Measurements from ENCODE around the gene UBE2G2.
"Not testable (repeated sequence)": the region's sequence is repeated elsewhere in the genome, so short reads cannot be mapped to it uniquely, and the experiment has no call there.

The UBE2G2 gene

GRCh38 chr21:44836349-44836665, 34.7 kb upstream of the UBE2G2 start:
- DNase-seq (ENCODE audit: low read depth in 2 of 2) = no peak

- DNase-seq (ENCODE audit: low read depth in 2 of 2) = no peak
Measured at GRCh38 chr21:44835647-44835973, 34.0 kb upstream of the UBE2G2 start.

- no peak for DNase-seq (ENCODE audit: low read depth in 2 of 2)
Measured at GRCh38 chr21:44834951-44835646, 33.5 kb upstream of the UBE2G2 start.

GRCh38 chr21:44834231-44834950, 32.8 kb upstream of the UBE2G2 start:
- no peak for DNase-seq (ENCODE audit: low read depth in 2 of 2)

- DNase-seq (ENCODE audit: low read depth in 2 of 2) = no peak
Measured at GRCh38 chr21:44833663-44834062, 32.0 kb upstream of the UBE2G2 start.

GRCh38 chr21:44832516-44833255, 31.1 kb upstream of the UBE2G2 start:
- DNase-seq (ENCODE audit: low read depth in 2 of 2) = not testable (repeated sequence)

GRCh38 chr21:44831227-44831860, 29.7 kb upstream of the UBE2G2 start:
- no peak for DNase-seq (ENCODE audit: low read depth in 2 of 2)

- DNase-seq (ENCODE audit: low read depth in 2 of 2) = no peak
Measured at GRCh38 chr21:44829507-44830092, 28.0 kb upstream of the UBE2G2 start.

GRCh38 chr21:44828362-44829056, 26.9 kb upstream of the UBE2G2 start:
- DNase-seq (ENCODE audit: low read depth in 2 of 2) = no peak

GRCh38 chr21:44823179-44823660, 21.6 kb upstream of the UBE2G2 start:
- no peak for DNase-seq (ENCODE audit: low read depth in 2 of 2)

GRCh38 chr21:44822484-44823178, 21.0 kb upstream of the UBE2G2 start:
- DNase-seq (ENCODE audit: low read depth in 2 of 2) = no peak

GRCh38 chr21:44820851-44821250, 19.2 kb upstream of the UBE2G2 start:
- DNase-seq (ENCODE audit: low read depth in 2 of 2) = no peak

- no peak for DNase-seq (ENCODE audit: low read depth in 2 of 2)
Measured at GRCh38 chr21:44819283-44820243, 17.9 kb upstream of the UBE2G2 start.

GRCh38 chr21:44818640-44819011, 17.0 kb upstream of the UBE2G2 start:
- DNase-seq (ENCODE audit: low read depth in 2 of 2) = no peak

- DNase-seq (ENCODE audit: low read depth in 2 of 2) = peak; percentile 60 to 64
Measured at GRCh38 chr21:44817914-44818639, 16.5 kb upstream of the UBE2G2 start, which contains the start of gene SUMO3. Gene SUMO3 (minus strand): TSS chr21:44818062. CDS start chr21:44817968, 94 bp downstream.

- peak; percentile 87 to 88 for DNase-seq (ENCODE audit: low read depth in 2 of 2)
Measured at GRCh38 chr21:44817506-44817880, 15.9 kb upstream of the UBE2G2 start.

- no peak for DNase-seq (ENCODE audit: low read depth in 2 of 2)
Measured at GRCh38 chr21:44816761-44817505, 15.3 kb upstream of the UBE2G2 start.
